ENCODE results near the gene ZNF202.

Gene ZNF202

DNA sequence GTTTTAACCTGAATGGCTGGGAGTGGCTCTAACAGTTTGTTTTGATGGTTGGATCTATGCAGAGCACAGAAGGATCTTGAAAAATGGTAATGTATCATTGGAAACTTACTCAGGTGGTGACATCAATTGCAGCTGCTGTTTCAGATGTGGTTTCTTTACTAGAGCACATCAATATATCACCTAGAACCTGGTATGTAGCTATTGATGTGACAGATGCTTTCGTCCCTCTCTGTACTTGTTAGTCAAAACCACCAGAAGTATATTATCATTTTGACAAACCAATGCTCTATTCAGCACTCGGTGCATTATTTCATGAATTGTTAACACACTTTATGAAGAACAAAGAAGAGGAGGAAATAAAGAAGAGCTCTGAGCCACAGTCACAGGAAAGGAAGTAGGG, 60.4 kb downstream of the ZNF202 start:
- DNase-seq: no peak

DNA sequence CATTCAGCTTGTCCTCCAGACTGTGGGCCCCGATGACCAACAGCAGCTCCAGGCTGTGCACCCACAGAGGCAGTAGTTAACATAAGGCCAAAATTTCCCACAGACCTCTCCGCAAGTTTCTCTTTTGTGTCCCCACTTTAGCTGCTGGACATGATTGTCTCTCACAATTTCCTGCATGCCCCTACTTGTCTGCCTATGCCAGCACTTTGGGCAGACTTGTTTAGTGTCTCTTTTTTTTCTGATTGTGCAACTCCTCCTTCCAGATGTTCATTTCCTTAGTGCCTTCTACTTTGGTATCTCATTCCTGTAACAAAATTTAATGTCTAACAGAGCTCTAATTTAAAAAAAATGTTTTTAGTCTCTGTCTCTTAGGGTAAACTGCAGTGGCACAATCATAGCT, 63.2 kb downstream of the ZNF202 start:
- no peak for DNase-seq

DNA sequence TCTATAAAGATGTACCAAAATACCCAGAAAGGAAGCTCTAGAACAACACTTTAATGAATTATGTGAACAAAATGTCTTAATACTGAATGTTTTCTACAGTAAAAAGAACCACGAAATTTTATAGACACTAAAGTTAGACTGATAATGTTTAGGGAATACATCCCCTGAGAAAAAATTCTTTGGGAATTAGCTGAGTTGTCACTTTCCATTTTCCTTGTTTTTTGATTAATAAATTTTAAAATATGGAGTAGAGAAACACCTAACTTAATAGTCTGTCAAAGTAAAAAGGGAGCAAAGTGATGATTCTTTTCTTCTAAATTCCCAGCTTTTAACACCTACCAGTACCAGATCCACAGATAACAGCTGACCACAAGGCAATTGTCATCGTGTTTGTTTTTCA, 64.0 kb downstream of the ZNF202 start:
- DNase-seq: no peak

DNA sequence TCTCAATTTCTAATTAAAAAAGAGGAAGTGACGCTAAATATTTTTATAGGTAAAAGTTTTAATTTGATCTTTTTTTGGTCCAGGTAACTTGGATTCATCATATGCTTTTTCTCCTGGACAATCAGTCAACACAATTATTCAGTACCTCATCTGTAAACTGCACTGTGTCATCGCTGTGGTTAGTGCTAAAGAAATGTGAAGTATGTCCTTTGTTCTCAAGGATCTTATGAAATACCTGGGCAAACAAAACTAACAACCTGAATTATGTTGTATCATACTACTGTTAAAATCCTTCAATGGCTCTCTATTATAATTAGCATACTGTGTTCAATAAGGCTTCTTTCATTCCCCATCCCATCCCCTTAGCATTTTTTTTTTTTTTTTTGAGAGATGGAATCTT, 67.2 kb downstream of the ZNF202 start:
- no peak for DNase-seq
